Measurements from ENCODE around the gene KCNJ16.

KCNJ16 gene

GRCh38 chr17:70070305-70071027, 4.6 kb upstream of the KCNJ16 start:
- DNase-seq = no peak

GRCh38 chr17:70071127-70071526, 3.9 kb upstream of the KCNJ16 start:
- no peak for DNase-seq

GRCh38 chr17:70071620-70072019, 3.4 kb upstream of the KCNJ16 start:
- DNase-seq = no peak

GRCh38 chr17:70072546-70073309, 2.3 kb upstream of the KCNJ16 start:
- DNase-seq = no peak

GRCh38 chr17:70073310-70073709, 1.7 kb upstream of the KCNJ16 start:
- DNase-seq = no peak

GRCh38 chr17:70073799-70074198, 1.2 kb upstream of the KCNJ16 start:
- no peak for DNase-seq

GRCh38 chr17:70074236-70074830, 692 bp upstream of the KCNJ16 start:
- DNase-seq = no peak

- DNase-seq = no peak
Measured at GRCh38 chr17:70076189-70076588, 1.2 kb downstream of the KCNJ16 start.

GRCh38 chr17:70076831-70077230, 1.8 kb downstream of the KCNJ16 start:
- DNase-seq = no peak

- DNase-seq = no peak
Measured at GRCh38 chr17:70078549-70078948, 3.5 kb downstream of the KCNJ16 start.

GRCh38 chr17:70078994-70079531, 4.0 kb downstream of the KCNJ16 start:
- DNase-seq = no peak

- no peak for DNase-seq
Measured at GRCh38 chr17:70080541-70081347, 5.7 kb downstream of the KCNJ16 start.

- no peak for DNase-seq
Measured at GRCh38 chr17:70081885-70082284, 6.9 kb downstream of the KCNJ16 start.

GRCh38 chr17:70084476-70084875, 9.5 kb downstream of the KCNJ16 start:
- DNase-seq = no peak

- DNase-seq = no peak
Measured at GRCh38 chr17:70086516-70086915, 11.5 kb downstream of the KCNJ16 start.

- no peak for DNase-seq
Measured at GRCh38 chr17:70089513-70090148, 14.6 kb downstream of the KCNJ16 start.

- DNase-seq = no peak
Measured at GRCh38 chr17:70091005-70091568, 16.1 kb downstream of the KCNJ16 start.

GRCh38 chr17:70091696-70092095, 16.7 kb downstream of the KCNJ16 start:
- no peak for DNase-seq

- DNase-seq = no peak
Measured at GRCh38 chr17:70093163-70093562, 18.1 kb downstream of the KCNJ16 start.

- no peak for DNase-seq
Measured at GRCh38 chr17:70095455-70095854, 20.4 kb downstream of the KCNJ16 start.

- DNase-seq = no peak
Measured at GRCh38 chr17:70096861-70097260, 21.8 kb downstream of the KCNJ16 start.

- DNase-seq = no peak
Measured at GRCh38 chr17:70098030-70098429, 23.0 kb downstream of the KCNJ16 start.
